ENCODE results near the gene LAMA3.

DNA sequence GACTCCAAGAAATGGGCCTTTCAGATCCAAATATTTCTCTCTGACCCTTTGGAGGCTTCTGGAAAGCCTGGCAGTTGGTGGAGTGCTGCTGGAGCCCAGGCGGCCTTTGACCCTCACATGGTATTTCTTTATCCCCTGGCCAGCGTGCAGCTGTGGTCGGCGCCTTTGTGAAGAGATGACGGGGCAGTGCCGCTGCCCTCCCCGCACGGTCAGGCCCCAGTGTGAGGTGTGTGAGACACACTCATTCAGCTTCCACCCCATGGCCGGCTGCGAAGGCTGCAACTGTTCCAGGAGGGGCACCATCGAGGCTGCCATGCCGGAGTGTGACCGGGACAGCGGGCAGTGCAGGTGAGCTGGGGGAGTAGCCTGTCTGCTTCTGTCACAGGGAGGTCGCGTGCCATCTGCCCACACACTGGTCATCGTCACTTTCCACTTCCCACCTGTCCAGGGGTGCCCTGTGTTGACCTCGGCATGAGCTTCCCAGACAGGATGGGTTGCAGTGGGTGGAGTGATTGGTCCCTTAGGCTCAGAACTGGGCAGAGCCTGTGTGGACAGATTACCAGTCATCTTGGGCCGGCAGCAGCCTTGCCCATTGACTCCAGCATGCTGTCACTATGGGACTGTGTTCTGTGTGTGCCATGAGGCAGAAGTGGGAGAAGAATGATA is 158.2 kb downstream of the LAMA3 start:
- no peak for TF ChIP-seq GABPA (IDR thresholded peaks at IDR 0.05; ENCODE audit: low read depth)
- TF ChIP-seq TAF1 (IDR thresholded peaks at IDR 0.05; ENCODE audit: borderline replicate concordance, low read depth, low read length), result no peak
- TF ChIP-seq, protein P1, sequence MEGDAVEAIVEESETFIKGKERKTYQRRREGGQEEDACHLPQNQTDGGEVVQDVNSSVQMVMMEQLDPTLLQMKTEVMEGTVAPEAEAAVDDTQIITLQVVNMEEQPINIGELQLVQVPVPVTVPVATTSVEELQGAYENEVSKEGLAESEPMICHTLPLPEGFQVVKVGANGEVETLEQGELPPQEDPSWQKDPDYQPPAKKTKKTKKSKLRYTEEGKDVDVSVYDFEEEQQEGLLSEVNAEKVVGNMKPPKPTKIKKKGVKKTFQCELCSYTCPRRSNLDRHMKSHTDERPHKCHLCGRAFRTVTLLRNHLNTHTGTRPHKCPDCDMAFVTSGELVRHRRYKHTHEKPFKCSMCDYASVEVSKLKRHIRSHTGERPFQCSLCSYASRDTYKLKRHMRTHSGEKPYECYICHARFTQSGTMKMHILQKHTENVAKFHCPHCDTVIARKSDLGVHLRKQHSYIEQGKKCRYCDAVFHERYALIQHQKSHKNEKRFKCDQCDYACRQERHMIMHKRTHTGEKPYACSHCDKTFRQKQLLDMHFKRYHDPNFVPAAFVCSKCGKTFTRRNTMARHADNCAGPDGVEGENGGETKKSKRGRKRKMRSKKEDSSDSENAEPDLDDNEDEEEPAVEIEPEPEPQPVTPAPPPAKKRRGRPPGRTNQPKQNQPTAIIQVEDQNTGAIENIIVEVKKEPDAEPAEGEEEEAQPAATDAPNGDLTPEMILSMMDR (IDR thresholded peaks at IDR 0.05), result no peak
- TF ChIP-seq SIN3A (IDR thresholded peaks at IDR 0.05; ENCODE audit: borderline replicate concordance, low read depth, low read length), result no peak
- TF ChIP-seq RAD21 (IDR thresholded peaks at IDR 0.05; ENCODE audit: low read length), result no peak
- TF ChIP-seq FOXJ3 (CRISPR knock-in tag; IDR thresholded peaks at IDR 0.05), result no peak
- TF ChIP-seq SMC3 (IDR thresholded peaks at IDR 0.05; ENCODE audit: low read depth, low read length), result no peak

All from SK-N-SH (cell line).